Measurements from ENCODE around the gene INPP4B.

DNA sequence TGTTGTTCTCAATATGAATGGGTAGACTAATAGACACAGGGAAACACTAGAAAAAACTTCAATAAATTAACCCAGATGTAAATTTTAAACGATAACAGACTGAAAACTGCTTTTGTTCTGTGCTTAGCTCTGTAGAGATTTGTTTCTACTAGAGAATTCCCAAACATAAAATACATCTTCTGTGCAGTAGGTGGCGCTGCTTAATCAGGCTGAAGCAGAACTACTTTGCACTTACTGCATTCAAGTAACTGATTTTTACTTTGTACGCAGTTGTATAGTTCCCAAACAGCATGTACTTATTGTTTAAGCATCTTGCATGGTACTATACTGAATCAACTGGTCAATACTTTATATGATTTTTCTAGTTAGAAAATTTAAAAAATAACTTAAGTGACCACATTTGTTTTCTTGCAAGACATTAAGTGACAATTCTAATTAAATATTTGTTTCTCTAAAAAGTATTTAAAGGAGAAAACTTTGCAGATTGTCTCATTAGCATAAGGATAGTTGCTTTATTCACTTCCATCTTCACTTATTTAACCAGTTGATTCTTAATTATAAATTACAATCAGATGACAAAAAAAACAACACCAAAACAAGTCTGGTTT, 719.1 kb downstream of the INPP4B start:
- TF ChIP-seq POLR2A (IDR thresholded peaks at IDR 0.05) (no peak), POLR2AphosphoS5 (IDR thresholded peaks at IDR 0.05) (no peak)
- TF ChIP-seq, protein P1, sequence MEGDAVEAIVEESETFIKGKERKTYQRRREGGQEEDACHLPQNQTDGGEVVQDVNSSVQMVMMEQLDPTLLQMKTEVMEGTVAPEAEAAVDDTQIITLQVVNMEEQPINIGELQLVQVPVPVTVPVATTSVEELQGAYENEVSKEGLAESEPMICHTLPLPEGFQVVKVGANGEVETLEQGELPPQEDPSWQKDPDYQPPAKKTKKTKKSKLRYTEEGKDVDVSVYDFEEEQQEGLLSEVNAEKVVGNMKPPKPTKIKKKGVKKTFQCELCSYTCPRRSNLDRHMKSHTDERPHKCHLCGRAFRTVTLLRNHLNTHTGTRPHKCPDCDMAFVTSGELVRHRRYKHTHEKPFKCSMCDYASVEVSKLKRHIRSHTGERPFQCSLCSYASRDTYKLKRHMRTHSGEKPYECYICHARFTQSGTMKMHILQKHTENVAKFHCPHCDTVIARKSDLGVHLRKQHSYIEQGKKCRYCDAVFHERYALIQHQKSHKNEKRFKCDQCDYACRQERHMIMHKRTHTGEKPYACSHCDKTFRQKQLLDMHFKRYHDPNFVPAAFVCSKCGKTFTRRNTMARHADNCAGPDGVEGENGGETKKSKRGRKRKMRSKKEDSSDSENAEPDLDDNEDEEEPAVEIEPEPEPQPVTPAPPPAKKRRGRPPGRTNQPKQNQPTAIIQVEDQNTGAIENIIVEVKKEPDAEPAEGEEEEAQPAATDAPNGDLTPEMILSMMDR (IDR thresholded peaks at IDR 0.05), result peak in 2 of 3 donors; percentile 70 to 78

Measured in breast epithelium (tissue), 3 donors.